ENCODE measurements around the gene SLC35B4.

SLC35B4 gene

GRCh38 chr7:134290286-134290685 lies 26.4 kb downstream of the SLC35B4 start:
- DNase-seq (ENCODE audit: low read depth): no peak

- DNase-seq (ENCODE audit: low read depth): no peak
Observed at GRCh38 chr7:134289841-134290240, 26.9 kb downstream of the SLC35B4 start.

- DNase-seq (ENCODE audit: low read depth): no peak
Observed at GRCh38 chr7:134289423-134289822, 27.3 kb downstream of the SLC35B4 start.

- no peak for DNase-seq (ENCODE audit: low read depth)
Observed at GRCh38 chr7:134287916-134288659, 28.6 kb downstream of the SLC35B4 start.

- DNase-seq (ENCODE audit: low read depth): no peak
Observed at GRCh38 chr7:134284952-134285351, 31.8 kb downstream of the SLC35B4 start.

GRCh38 chr7:134284011-134284410 lies 32.7 kb downstream of the SLC35B4 start:
- DNase-seq (ENCODE audit: low read depth): no peak

GRCh38 chr7:134280508-134280907 lies 36.2 kb downstream of the SLC35B4 start:
- DNase-seq (ENCODE audit: low read depth): no peak

GRCh38 chr7:134279898-134280297 lies 36.8 kb downstream of the SLC35B4 start:
- no peak for DNase-seq (ENCODE audit: low read depth)

GRCh38 chr7:134279336-134279735 lies 37.4 kb downstream of the SLC35B4 start:
- DNase-seq (ENCODE audit: low read depth): no peak

- DNase-seq (ENCODE audit: low read depth): no peak
Observed at GRCh38 chr7:134278502-134279153, 38.1 kb downstream of the SLC35B4 start.

- no peak for DNase-seq (ENCODE audit: low read depth)
Observed at GRCh38 chr7:134276951-134277350, 39.8 kb downstream of the SLC35B4 start.

GRCh38 chr7:134262322-134262721 lies 54.4 kb downstream of the SLC35B4 start:
- no peak for DNase-seq (ENCODE audit: low read depth)

- no peak for DNase-seq (ENCODE audit: low read depth)
Observed at GRCh38 chr7:134255814-134256213, 60.9 kb downstream of the SLC35B4 start.

GRCh38 chr7:134254311-134254710 lies 62.4 kb downstream of the SLC35B4 start:
- DNase-seq (ENCODE audit: low read depth): no peak

- DNase-seq (ENCODE audit: low read depth): no peak
Observed at GRCh38 chr7:134248196-134248595, 68.5 kb downstream of the SLC35B4 start.

GRCh38 chr7:134246761-134247160 lies 70.0 kb downstream of the SLC35B4 start:
- no peak for DNase-seq (ENCODE audit: low read depth)

GRCh38 chr7:134246347-134246746 lies 70.4 kb downstream of the SLC35B4 start:
- DNase-seq (ENCODE audit: low read depth): no peak

- DNase-seq (ENCODE audit: low read depth): no peak
Observed at GRCh38 chr7:134245253-134245652, 71.5 kb downstream of the SLC35B4 start.

All from stimulated activated CD8-positive, alpha-beta memory T cell treated with anti-CD3 and anti-CD28 coated beads, Interleukin-7, amount 100 ng/mL, for 24 hours (primary cell).